HG03432 (cell line): ENCODE measurements around the gene INPP4A.

Experiments used
- ATAC-seq: cut with Tn5 transposase; IDR thresholded peaks from one replicate; pipeline ENCODE4 v1.9.1; 2021; ENCODE audit warnings: mild to moderate bottlenecking, moderate library complexity; ENCODE audit not compliant: unreplicated experiment

INPP4A gene

GRCh38 chr2:98509542-98510321 lies 65.1 kb downstream of the INPP4A start:
- ATAC-seq = no peak

GRCh38 chr2:98510322-98510662 lies 65.6 kb downstream of the INPP4A start:
- no peak for ATAC-seq

GRCh38 chr2:98511981-98512380 lies 67.3 kb downstream of the INPP4A start:
- no peak for ATAC-seq

- no peak for ATAC-seq
These were observed 68.0 kb downstream of the INPP4A start for GRCh38 chr2:98512699-98513098.

- ATAC-seq = no peak
These were observed 69.5 kb downstream of the INPP4A start for GRCh38 chr2:98514096-98514639.

GRCh38 chr2:98514879-98515249 lies 70.2 kb downstream of the INPP4A start:
- no peak for ATAC-seq

GRCh38 chr2:98515250-98515991 lies 70.8 kb downstream of the INPP4A start:
- peak; percentile 55 for ATAC-seq

GRCh38 chr2:98516571-98516970 lies 71.9 kb downstream of the INPP4A start:
- no peak for ATAC-seq

- ATAC-seq = no peak
These were observed 73.0 kb downstream of the INPP4A start for GRCh38 chr2:98517636-98518035.

GRCh38 chr2:98518101-98518500 lies 73.4 kb downstream of the INPP4A start:
- no peak for ATAC-seq

- no peak for ATAC-seq
These were observed 74.5 kb downstream of the INPP4A start for GRCh38 chr2:98519156-98519555.

GRCh38 chr2:98519851-98520250 lies 75.2 kb downstream of the INPP4A start:
- ATAC-seq = no peak

- ATAC-seq = no peak
These were observed 76.1 kb downstream of the INPP4A start for GRCh38 chr2:98520806-98521205.

GRCh38 chr2:98521266-98521665 lies 76.6 kb downstream of the INPP4A start:
- ATAC-seq = no peak

- ATAC-seq = no peak
These were observed 78.2 kb downstream of the INPP4A start for GRCh38 chr2:98522854-98523253.

- no peak for ATAC-seq
These were observed 79.5 kb downstream of the INPP4A start for GRCh38 chr2:98524168-98524567.

GRCh38 chr2:98528349-98528748 lies 83.7 kb downstream of the INPP4A start:
- no peak for ATAC-seq

GRCh38 chr2:98530114-98530513 lies 85.5 kb downstream of the INPP4A start:
- ATAC-seq = no peak

GRCh38 chr2:98532756-98533155 lies 88.1 kb downstream of the INPP4A start:
- ATAC-seq = no peak

GRCh38 chr2:98533547-98533946 lies 88.9 kb downstream of the INPP4A start:
- ATAC-seq = no peak

GRCh38 chr2:98534761-98535160 lies 90.1 kb downstream of the INPP4A start:
- no peak for ATAC-seq

GRCh38 chr2:98535971-98536677 lies 91.5 kb downstream of the INPP4A start:
- ATAC-seq = no peak
